Neural cell (in vitro differentiated cells): ENCODE results near the gene RUNX1.

Experiments used
- CTCF ChIP-seq: fragments of 450-650 bp; IDR thresholded peaks from 2 replicates; pipeline ENCODE4 v1.5.1; 2014; ENCODE audit warnings: antibody characterized with exemption, mild to moderate bottlenecking, moderate library complexity; ENCODE audit not compliant: poor library complexity, severe bottlenecking
- REST ChIP-seq: IDR thresholded peaks from 2 replicates; pipeline ENCODE4 v1.6.1; 2012; ENCODE audit warnings: borderline replicate concordance

GRCh38 chr21:34942911-34943310 lies 106.2 kb downstream of the RUNX1 start:
- TF ChIP-seq REST: no peak
- TF ChIP-seq CTCF: no peak
